ENCODE data around the gene TOX2.

GRCh38 chr20:43969028-43969447 is 54.4 kb downstream of the TOX2 start:
- TF ChIP-seq PKNOX1 (IDR thresholded peaks at IDR 0.05) (no peak), TARDBP (IDR thresholded peaks at IDR 0.05) (no peak), SUZ12 (IDR thresholded peaks at IDR 0.05) (no peak), BHLHE40 (IDR thresholded peaks at IDR 0.05; ENCODE audit: borderline replicate concordance) (no peak), SP1 (IDR thresholded peaks at IDR 0.05) (no peak)
